Heart left ventricle (tissue), 16 donors: ENCODE results near the gene LRPAP1. TPM values are rescaled to one million over a fixed set of nuclear protein-coding genes. Genes with fewer than 3 reads are reported as not detected.
A peak's percentile ranks its signal among the peaks of the same experiment; 100 is the strongest.

ENCODE experiments used
- ATAC-seq, 4 donors: fragments of 200-7000 bp; cut with Tn5 transposase; one replicate each; pipeline ENCODE4 v1.9.1; 2020 to 2022; ENCODE audit warnings: moderate library complexity in 4 of 4, mild to moderate bottlenecking in 3 of 4, moderate number of reproducible peaks in 1 of 4
- DNase-seq, 5 donors: peaks; one replicate each; pipeline ENCODE4 v3.0.0-alpha.2; 2020
- H3K27ac ChIP-seq, 12 donors: fragments of 200-600 bp; sonication (generic) in 4 of 12; one replicate each; pipeline versions ENCODE4 v1.5.0 to v1.8.0; 2016 to 2022; ENCODE audit warnings: mild to moderate bottlenecking in 2 of 12
- H3K27me3 ChIP-seq, 9 donors: fragments of 200-600 bp; sonication (generic) in 2 of 9; one replicate each; pipeline versions ENCODE4 v1.5.1 to v1.8.0; 2016 to 2022; ENCODE audit warnings: mild to moderate bottlenecking in 3 of 9
- H3K36me3 ChIP-seq, 9 donors: fragments of 200-600 bp; sonication (generic) in 2 of 9; one replicate each; pipeline versions ENCODE4 v1.5.0 to v1.8.0; 2018 to 2022; ENCODE audit warnings: mild to moderate bottlenecking in 2 of 9
- H3K4me1 ChIP-seq, 12 donors: fragments of 200-600 bp; sonication (generic) in 4 of 12; one replicate each; pipeline versions ENCODE4 v1.5.0 to v1.8.0; 2016 to 2022; ENCODE audit warnings: mild to moderate bottlenecking in 3 of 12
- H3K4me3 ChIP-seq, 12 donors: fragments of 200-600 bp; sonication (generic) in 4 of 12; one replicate each; pipeline versions ENCODE4 v1.5.0 to v1.8.0; 2017 to 2022; ENCODE audit warnings: mild to moderate bottlenecking in 9 of 12, moderate library complexity in 4 of 12
- H3K9me3 ChIP-seq, 12 donors: fragments of 200-600 bp; sonication (generic) in 4 of 12; one replicate each; pipeline versions ENCODE4 v1.5.0 to v1.8.0; 2016 to 2022; ENCODE audit warnings: mild to moderate bottlenecking in 1 of 12
- POLR2A ChIP-seq, 2 donors: fragments of 450-650 bp; IDR thresholded peaks; one replicate each; pipeline ENCODE4 v1.6.1; 2017; ENCODE audit warnings: antibody characterized with exemption in 2 of 2, mild to moderate bottlenecking in 2 of 2, moderate library complexity in 2 of 2
- WGBS, 4 donors: extraction: QIAGEN DNeasy Blood & Tissue Kit in 2 of 4; methylation state at CpG; one replicate each; pipeline versions ENCODE4 v1.1.5 to v1.1.7; 2013 to 2018; 5-methylcytosine and 5-hydroxymethylcytosine counted together
- intact Hi-C, 10 donors: fragments of 100-400 bp; cut with DNase I; formaldehyde crosslinking; loops; one replicate each; pipeline versions ENCODE4 v1.11.1 to v1.14.2; 2022
- polyA plus RNA-seq, 2 donors: library from polyadenylated mRNA; stranded (reverse); fragments of 200-250 nt; gene quantifications; one replicate each; pipeline ENCODE4 v1.2.3, GENCODE V29; 2013
- total RNA-seq, 9 donors: library from RNA; depleted of rRNA in 2 of 9; stranded (reverse); fragments of >200 nt in 2 of 9; fragmentation: NEBNext Ultra II Directional in 3 of 9; extraction: Animal tissue kit (Norgen Biotek cat#: 25700) in 3 of 9; gene quantifications; one replicate each; pipeline versions ENCODE4 v1.1.0 to v1.2.4, GENCODE V29; 2016 to 2023
- TF ChIP-seq, protein P1 (sequence below), 12 donors: fragments of 200-600 bp; sonication (generic) in 4 of 12; IDR thresholded peaks; one replicate each; pipeline versions ENCODE4 v1.5.0 to v1.8.0; 2018 to 2022; ENCODE audit warnings: antibody characterized with exemption in 12 of 12, mild to moderate bottlenecking in 5 of 12
- donor health status: ischemic (EF 13 %, LVEDD 7.1; RV severe dilation, severe dysfunction).
- donor health status: healthy with polysubstance abuse.
- donor health status: DM: no; HTN: yes; CAD: no.
- donor health status: DM: no; HTN: no; CAD: no.
- donor health status: ischemic (EF 25% LVEDD 6.9; RV normal size, moderate dysfunction).
- donor health status: ischemic (EF 25% LVEDD 5.7; RV mildly dilated, moderate dysfunction).
- donor health status: healthy.
- donor health status: DM: yes; HTN: yes; CAD: no.
- donor health status: ischemic (EF 35%, LVEDD 5.7; RV mildly dilated, moderate dysfunction).
- donor health status: nonischemic (EF 11% LVEDD 7.7; RV severe dilation, severe dysfunction).
- donor health status: DM: yes; HTN: yes; CAD: no.
- donor health status: PGD.
- donor health status: ischemic (EF 29% LVEDD 5.4; RV normal size, mild dysfunction).
- donor health status: nonischemic (EF 23%, LVEDD 6.1; RV moderate dilation, normal function).

LRPAP1 gene
- total and polyA plus RNA-seq, 11 donors = 105 to 389 (median 283) TPM

DNA sequence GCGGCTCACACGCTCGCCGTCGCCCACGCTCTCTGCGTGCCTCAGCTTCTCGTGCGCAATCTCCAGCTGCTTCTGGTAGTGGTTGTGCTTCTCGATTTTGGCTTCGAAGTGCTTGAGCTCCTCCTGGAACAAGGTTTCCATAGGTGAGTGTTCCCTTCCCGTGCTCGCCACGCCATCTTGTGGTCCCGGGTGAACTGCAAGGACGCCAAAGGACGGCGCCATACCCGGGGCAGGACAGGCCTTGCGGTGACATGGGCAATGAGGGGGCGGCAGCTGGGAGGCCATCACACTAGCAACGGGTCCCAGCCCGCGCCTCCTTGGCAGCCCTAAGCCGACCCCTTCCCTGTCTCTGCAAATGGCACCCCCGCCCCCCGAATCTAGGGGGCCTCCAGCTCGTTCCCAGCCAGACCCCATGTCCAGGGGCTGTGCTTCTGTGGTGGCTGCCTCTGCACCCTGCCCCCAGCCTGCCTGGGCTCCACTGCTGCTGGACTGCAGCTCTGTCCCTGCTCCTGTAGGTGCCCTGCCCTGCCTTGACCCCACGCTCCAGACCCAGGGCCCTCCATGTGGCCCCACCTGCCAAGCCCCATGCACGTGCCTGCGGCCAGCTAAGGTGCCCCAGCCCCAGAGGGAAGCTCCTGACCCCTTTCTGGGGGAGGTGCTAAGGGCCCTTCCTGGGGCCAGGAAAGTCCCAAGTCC, 17.3 kb downstream of the LRPAP1 start:
- H3K9me3 ChIP-seq = no peaks in the 10 kb centered on the region
- H3K27ac ChIP-seq = peak overlapping the region in 1 of 12 donors; percentile 12
- peak in 3 of 5 donors; percentile 36 to 64 (median 37) for DNase-seq
- no peak overlapping the region for H3K4me3 ChIP-seq
- peaks cover 6 to 97% (median 93%) of the 10 kb centered on the region in 9 donors for H3K36me3 ChIP-seq
- WGBS, 4 donors = 77 to 91% (median 85%) methylated on average over 16 to 31 of the region's 31 CpGs
- ATAC-seq = peak in 3 of 4 donors; percentile 18 to 30 (median 19)
- peaks cover 0 to 3% (median 0%) of the 10 kb centered on the region in 12 donors for H3K4me1 ChIP-seq
- intact Hi-C loops = loop anchor here in 1 of 10 donors (10.0 kb wide), 1 partner anchor 170 kb away; no protein-coding TSS in a partner anchor
- TF ChIP-seq POLR2A (IDR thresholded peaks at IDR 0.05) = no peak
- TF ChIP-seq, protein P1, sequence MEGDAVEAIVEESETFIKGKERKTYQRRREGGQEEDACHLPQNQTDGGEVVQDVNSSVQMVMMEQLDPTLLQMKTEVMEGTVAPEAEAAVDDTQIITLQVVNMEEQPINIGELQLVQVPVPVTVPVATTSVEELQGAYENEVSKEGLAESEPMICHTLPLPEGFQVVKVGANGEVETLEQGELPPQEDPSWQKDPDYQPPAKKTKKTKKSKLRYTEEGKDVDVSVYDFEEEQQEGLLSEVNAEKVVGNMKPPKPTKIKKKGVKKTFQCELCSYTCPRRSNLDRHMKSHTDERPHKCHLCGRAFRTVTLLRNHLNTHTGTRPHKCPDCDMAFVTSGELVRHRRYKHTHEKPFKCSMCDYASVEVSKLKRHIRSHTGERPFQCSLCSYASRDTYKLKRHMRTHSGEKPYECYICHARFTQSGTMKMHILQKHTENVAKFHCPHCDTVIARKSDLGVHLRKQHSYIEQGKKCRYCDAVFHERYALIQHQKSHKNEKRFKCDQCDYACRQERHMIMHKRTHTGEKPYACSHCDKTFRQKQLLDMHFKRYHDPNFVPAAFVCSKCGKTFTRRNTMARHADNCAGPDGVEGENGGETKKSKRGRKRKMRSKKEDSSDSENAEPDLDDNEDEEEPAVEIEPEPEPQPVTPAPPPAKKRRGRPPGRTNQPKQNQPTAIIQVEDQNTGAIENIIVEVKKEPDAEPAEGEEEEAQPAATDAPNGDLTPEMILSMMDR (IDR thresholded peaks at IDR 0.05) = peak in 9 of 12 donors; percentile 11 to 44 (median 29)
- H3K27me3 ChIP-seq = no peaks in the 10 kb centered on the region

DNA sequence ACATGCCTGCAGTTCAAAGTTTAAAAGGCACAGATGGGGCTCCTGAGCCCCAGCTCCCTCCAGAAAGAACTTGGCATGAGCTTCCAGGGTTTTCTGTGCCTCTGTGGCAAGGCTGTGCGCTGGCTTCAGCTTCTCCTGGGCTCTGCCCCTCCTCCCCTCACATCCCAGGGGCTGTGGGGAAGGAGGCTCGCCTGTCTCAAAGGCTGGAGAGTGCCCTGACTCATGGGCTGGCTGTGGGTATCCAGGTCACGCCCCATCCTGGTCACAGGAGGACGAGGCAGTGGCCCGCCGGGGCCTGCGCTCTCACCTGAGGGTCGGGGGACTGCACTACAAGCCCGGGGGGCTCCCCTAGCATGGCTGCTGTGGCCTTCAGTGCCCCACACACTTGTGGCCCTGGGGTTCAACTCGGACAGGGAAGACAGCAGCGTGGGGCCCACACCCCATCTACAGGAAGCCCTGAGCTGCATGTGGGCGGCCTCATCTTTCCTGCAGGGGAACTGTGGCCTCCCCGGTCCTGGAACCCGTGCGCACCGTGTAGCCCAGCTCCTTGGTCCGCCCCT, 17.9 kb downstream of the LRPAP1 start:
- Histone ChIP-seq H3K4me3 (no peak overlapping the region), H3K4me1 (peaks cover 0 to 3% (median 0%) of the 10 kb centered on the region in 12 donors), H3K36me3 (peaks cover 6 to 95% (median 91%) of the 10 kb centered on the region in 9 donors), H3K27ac (peak overlapping the region in 1 of 12 donors; percentile 12), H3K27me3 (no peaks in the 10 kb centered on the region), H3K9me3 (no peaks in the 10 kb centered on the region)
- ATAC-seq (peak in 1 of 4 donors; percentile 9), DNase-seq (peak in 2 of 5 donors; percentile 13 to 60)
- WGBS, 4 donors = 89 to 91% (median 90%) methylated on average over 15 to 17 of the region's 17 CpGs
- intact Hi-C loops = loop anchor here in 1 of 10 donors (10.0 kb wide), 1 partner anchor 170 kb away; no protein-coding TSS in a partner anchor
- no peak for TF ChIP-seq POLR2A (IDR thresholded peaks at IDR 0.05)
- TF ChIP-seq, protein P1 (IDR thresholded peaks at IDR 0.05) = no peak

DNA sequence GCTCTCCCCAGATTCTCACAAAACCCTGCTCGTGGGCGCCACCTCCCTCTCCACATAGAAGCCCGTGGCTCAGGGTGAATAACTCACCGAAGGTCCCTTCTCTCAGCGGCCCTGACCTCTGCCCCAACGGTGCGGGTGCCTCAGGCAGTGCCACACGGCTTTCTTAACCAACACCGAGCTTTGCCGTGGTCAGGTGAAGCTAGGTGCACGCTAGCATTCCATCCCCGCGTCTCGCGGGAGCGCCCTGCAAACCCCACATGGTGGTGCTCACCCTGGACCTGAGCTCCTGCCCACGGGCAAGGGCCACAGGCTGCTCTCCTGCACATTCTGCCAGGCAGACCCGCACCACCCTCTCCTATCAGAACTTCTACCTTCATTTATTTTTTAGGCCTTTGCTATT, 18.4 kb downstream of the LRPAP1 start:
- Histone ChIP-seq H3K9me3 (no peaks in the 10 kb centered on the region), H3K4me3 (no peak overlapping the region), H3K27me3 (no peaks in the 10 kb centered on the region), H3K36me3 (peaks cover 6 to 93% (median 89%) of the 10 kb centered on the region in 9 donors), H3K4me1 (peaks cover 0 to 3% (median 0%) of the 10 kb centered on the region in 12 donors), H3K27ac (no peak overlapping the region)
- peak in 1 of 5 donors; percentile 16 for DNase-seq
- TF ChIP-seq POLR2A (IDR thresholded peaks at IDR 0.05) = no peak
- TF ChIP-seq, protein P1 (IDR thresholded peaks at IDR 0.05) = no peak
- intact Hi-C loops = loop anchor here in 1 of 10 donors (10.0 kb wide), 1 partner anchor 169 kb away; no protein-coding TSS in a partner anchor
- WGBS, 4 donors = 93 to 95% (median 93%) methylated on average over 18 of the region's 18 CpGs
- ATAC-seq = no peak

DNA sequence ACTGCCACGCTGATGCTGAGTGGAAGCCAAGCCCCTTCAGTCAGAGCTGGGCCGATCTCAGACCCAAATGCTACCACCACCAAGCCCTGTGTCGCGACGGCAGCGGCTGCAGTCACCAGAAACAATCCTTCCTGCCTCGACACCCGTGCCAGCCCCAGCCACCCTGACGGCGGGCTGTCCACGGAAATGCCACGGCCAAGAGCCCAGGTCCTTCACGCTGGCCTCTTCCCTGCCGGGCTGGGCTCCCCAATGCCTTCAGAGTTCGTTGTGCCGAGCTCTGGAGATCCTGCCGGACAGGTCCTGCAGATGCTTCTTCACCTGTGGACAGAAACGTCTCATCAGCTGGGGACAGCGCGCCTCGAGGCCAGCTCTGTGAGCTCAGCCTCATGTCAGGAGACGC, 19.5 kb downstream of the LRPAP1 start:
- no peaks in the 10 kb centered on the region for H3K27me3 ChIP-seq
- H3K4me3 ChIP-seq = no peak overlapping the region
- H3K36me3 ChIP-seq = peaks cover 6 to 93% (median 89%) of the 10 kb centered on the region in 9 donors
- TF ChIP-seq POLR2A (IDR thresholded peaks at IDR 0.05) = no peak
- TF ChIP-seq, protein P1 (IDR thresholded peaks at IDR 0.05) = no peak
- H3K27ac ChIP-seq = peak overlapping the region in 2 of 12 donors; percentile 51 to 60
- WGBS, 4 donors = 92 to 95% (median 95%) methylated on average over 8 to 22 of the region's 22 CpGs
- no peaks in the 10 kb centered on the region for H3K9me3 ChIP-seq
- DNase-seq = peak in 2 of 5 donors; percentile 19 to 47
- ATAC-seq = no peak
- intact Hi-C loops = loop anchor here in 1 of 10 donors (10.0 kb wide), 1 partner anchor 168 kb away; no protein-coding TSS in a partner anchor
- peaks cover 0 to 3% (median 0%) of the 10 kb centered on the region in 12 donors for H3K4me1 ChIP-seq
